Stimulated activated CD4-positive, alpha-beta T cell treated with anti-CD3 and anti-CD28 coated beads, Interleukin-1b, Interleukin-23, amount 100 ng/mL, for 4 hours (primary cell): ENCODE results near the gene NUPR2.
"Not testable (repeated sequence)": the region's sequence is repeated elsewhere in the genome, so short reads cannot be mapped to it uniquely, and the experiment has no call there.

Source experiments
- DNase-seq, 2 donors: peaks; one replicate each; pipeline ENCODE4 v3.0.0-alpha.2; 2020; ENCODE audit warnings: low read depth in 2 of 2

NUPR2 gene

GRCh38 chr7:56086761-56087160 lies 29.5 kb downstream of the NUPR2 start:
- DNase-seq: no peak

- DNase-seq: no peak
Observed at GRCh38 chr7:56083150-56083785, 32.9 kb downstream of the NUPR2 start.

DNA sequence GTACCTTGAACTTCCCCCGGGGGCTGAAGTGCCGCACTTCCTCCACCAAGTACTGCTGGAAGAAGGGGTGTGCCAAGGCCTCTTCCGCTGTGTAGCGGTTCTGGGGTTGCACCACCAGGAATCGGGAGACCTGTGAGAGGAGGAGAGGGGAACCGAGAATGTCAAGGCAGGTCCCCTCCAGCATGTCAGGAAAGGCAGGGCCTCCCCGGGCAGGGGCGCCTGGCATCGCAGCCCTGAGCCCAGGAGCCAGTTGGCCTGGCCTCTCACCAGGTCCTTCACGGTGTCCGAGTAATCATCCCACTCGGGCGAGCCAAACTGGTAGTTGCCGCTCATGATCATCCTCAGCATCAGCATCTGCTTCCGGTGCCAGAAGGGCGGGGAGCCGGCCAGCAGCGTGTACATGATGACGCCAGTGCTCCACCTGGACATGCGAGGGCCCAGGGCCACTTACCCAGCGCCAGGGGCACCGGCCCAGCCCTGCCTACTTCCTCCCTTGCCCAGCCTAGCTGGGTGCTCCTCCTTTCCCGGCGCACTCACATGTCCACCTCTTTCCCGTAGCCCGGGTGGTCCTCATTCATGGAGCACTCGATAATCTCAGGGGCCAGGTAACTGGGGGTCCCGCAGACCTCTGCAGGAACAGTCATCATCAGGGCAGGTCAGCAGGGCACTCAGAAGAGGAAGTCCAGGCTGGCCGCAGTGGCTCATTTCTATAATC lies 34.4 kb downstream of the NUPR2 start:
- no peak for DNase-seq

GRCh38 chr7:56080726-56081435 lies 35.3 kb downstream of the NUPR2 start:
- not testable (repeated sequence) for DNase-seq

- no peak for DNase-seq
Observed at GRCh38 chr7:56079450-56080185, 36.6 kb downstream of the NUPR2 start.

- no peak for DNase-seq
Observed at GRCh38 chr7:56078196-56078595, 38.0 kb downstream of the NUPR2 start.

- DNase-seq: no peak
Observed at GRCh38 chr7:56077681-56078080, 38.5 kb downstream of the NUPR2 start.

GRCh38 chr7:56074371-56074791 lies 41.8 kb downstream of the NUPR2 start:
- DNase-seq: peak; percentile 49 to 57

DNA sequence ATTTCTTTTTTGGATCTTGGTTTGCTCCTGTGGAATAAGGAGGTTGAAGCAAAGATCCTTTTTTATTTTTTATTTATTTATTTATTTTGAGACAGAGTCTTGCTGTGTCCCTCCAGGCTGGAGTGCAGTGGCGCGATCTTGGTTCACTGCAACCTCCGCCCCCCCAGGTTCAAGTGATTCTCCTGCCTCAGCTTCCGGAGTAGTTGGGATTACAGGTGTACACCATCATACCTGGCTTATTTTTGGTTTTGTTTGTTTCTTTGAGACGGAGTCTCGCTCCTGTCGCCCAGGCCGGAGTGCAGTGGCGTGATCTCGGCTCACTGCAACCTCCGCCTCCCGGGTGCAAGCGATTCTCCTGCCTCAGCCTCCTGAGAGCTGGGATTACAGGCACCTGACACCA lies 49.8 kb downstream of the NUPR2 start:
- not testable (repeated sequence) for DNase-seq
